A673 (cell line): ENCODE results near the gene BAIAP2. TPM values are rescaled to one million over a fixed set of nuclear protein-coding genes. Genes with fewer than 3 reads are reported as not detected.
"Not testable (repeated sequence)": the region's sequence is repeated elsewhere in the genome, so short reads cannot be mapped to it uniquely, and the experiment has no call there.

Experiments
- BruUV-seq: library from RNA; stranded (reverse); fragments of 400-500 nt; replicated peaks from 2 replicates; lab custom pipeline; 2021; lab: Mats Ljungman, UMichigan
- CTCF ChIA-PET: fragments of 300-600 bp; sonication (Branson Sonifier 250); formaldehyde crosslinking; loops from one replicate; lab custom pipeline; 2022; ENCODE audit warnings: antibody characterized with exemption; lab: Charles Lee
- POLR2A ChIA-PET: fragments of 300-600 bp; sonication (Branson Sonifier 250); formaldehyde crosslinking; loops from one replicate; lab custom pipeline; 2022; ENCODE audit warnings: antibody characterized with exemption; ENCODE audit not compliant: low non-redundant PET; lab: Charles Lee
- DNase-seq: peaks from one replicate; pipeline ENCODE4 v3.0.0-alpha.2; 2015; ENCODE audit warnings: low spot score
- H3K27ac ChIP-seq: fragments of 200-600 bp; sonication (generic); 2 replicates; pipeline ENCODE4 v1.5.1; 2016; ENCODE audit warnings: mixed run types, low read depth, mild to moderate bottlenecking, mixed read lengths, antibody characterized with exemption, low read length; ENCODE audit not compliant: poor library complexity, severe bottlenecking
- H3K27me3 ChIP-seq: fragments of 200-600 bp; sonication (generic); replicated peaks from 2 replicates; pipeline ENCODE4 v1.6.1; 2017; ENCODE audit warnings: mixed run types, low read depth, mild to moderate bottlenecking, mixed read lengths, antibody characterized with exemption, low read length; ENCODE audit not compliant: insufficient read depth, poor library complexity
- H3K36me3 ChIP-seq: fragments of 200-600 bp; sonication (generic); 2 replicates; pipeline ENCODE4 v1.6.1; 2016; ENCODE audit warnings: mixed run types, mild to moderate bottlenecking, mixed read lengths, antibody characterized with exemption, low read length; ENCODE audit not compliant: insufficient read depth, poor library complexity, severe bottlenecking
- H3K4me1 ChIP-seq: fragments of 200-600 bp; sonication (generic); 2 replicates; pipeline ENCODE4 v1.6.1; 2017; ENCODE audit warnings: mixed run types, mild to moderate bottlenecking, mixed read lengths, antibody characterized with exemption, low read length; ENCODE audit not compliant: insufficient read depth, poor library complexity, severe bottlenecking
- H3K4me3 ChIP-seq: fragments of 200-600 bp; sonication (generic); 2 replicates; pipeline ENCODE4 v1.5.1; 2016; ENCODE audit warnings: low read depth, mixed run types, mild to moderate bottlenecking, mixed read lengths, low read length; ENCODE audit not compliant: poor library complexity, severe bottlenecking
- H3K9me3 ChIP-seq: fragments of 200-600 bp; sonication (generic); 2 replicates; pipeline ENCODE4 v1.6.1; 2016; ENCODE audit warnings: mixed run types, low read depth, mild to moderate bottlenecking, mixed read lengths, antibody characterized with exemption, low read length; ENCODE audit not compliant: poor library complexity, severe bottlenecking
- EZH2 ChIP-seq: fragments of 200-600 bp; sonication (generic); IDR thresholded peaks from 2 replicates; pipeline ENCODE4 v1.6.1; 2017; ENCODE audit warnings: borderline replicate concordance, low read depth, mild to moderate bottlenecking, mixed read lengths, antibody characterized with exemption, low read length; ENCODE audit not compliant: poor library complexity, severe bottlenecking
- intact Hi-C: fragments of 100-400 bp; cut with micrococcal nuclease; formaldehyde crosslinking; loops from one replicate; pipeline ENCODE4 v1.10.0; 2022; ENCODE audit not compliant: unreplicated experiment
- total RNA-seq: library from RNA; stranded (reverse); gene quantifications from 2 replicates; pipeline ENCODE4 v1.2.3, GENCODE V29; 2021
- TF ChIP-seq, protein P1 (sequence below): fragments of 300-800, 200-600 bp; sonication (generic); conservative IDR thresholded peaks from 2 replicates; pipeline ENCODE4 v1.5.1; 2017; ENCODE audit warnings: low read depth, mild to moderate bottlenecking, antibody characterized with exemption, low read length, moderate library complexity, mixed read lengths

The BAIAP2 gene
- total RNA-seq, 1 experiment from 2014 or later = 51.6 TPM

DNA sequence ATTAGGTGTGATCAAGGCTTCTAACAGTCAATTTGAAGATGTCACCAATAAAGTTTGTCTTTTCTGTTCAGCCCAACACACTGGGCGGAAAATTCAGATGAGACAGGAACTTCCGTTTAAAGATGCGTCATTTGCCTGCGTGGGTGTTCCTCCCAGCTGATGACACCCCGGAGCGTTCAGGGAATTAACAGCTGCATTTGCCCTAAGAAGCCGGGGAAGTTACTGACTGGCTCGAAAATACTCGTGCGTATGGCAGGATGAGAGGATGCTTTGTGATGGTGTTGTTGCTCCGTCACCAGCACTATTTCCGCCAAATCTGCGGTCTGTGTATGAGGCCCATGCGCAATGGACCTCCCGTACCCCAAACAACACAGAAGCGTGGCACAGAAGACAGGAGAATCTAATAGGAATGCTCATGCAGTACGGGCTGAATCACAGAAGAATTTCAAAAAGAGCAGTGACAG is 118.4 kb downstream of the BAIAP2 start:
- ChIA-PET CTCF (no interaction called here), POLR2A (no interaction called here)
- peaks cover 11% of the 10 kb centered on the region for H3K4me1 ChIP-seq
- TF ChIP-seq, protein P1, sequence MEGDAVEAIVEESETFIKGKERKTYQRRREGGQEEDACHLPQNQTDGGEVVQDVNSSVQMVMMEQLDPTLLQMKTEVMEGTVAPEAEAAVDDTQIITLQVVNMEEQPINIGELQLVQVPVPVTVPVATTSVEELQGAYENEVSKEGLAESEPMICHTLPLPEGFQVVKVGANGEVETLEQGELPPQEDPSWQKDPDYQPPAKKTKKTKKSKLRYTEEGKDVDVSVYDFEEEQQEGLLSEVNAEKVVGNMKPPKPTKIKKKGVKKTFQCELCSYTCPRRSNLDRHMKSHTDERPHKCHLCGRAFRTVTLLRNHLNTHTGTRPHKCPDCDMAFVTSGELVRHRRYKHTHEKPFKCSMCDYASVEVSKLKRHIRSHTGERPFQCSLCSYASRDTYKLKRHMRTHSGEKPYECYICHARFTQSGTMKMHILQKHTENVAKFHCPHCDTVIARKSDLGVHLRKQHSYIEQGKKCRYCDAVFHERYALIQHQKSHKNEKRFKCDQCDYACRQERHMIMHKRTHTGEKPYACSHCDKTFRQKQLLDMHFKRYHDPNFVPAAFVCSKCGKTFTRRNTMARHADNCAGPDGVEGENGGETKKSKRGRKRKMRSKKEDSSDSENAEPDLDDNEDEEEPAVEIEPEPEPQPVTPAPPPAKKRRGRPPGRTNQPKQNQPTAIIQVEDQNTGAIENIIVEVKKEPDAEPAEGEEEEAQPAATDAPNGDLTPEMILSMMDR = no peak
- TF ChIP-seq EZH2 = no peak
- H3K4me3 ChIP-seq = no peak overlapping the region
- H3K9me3 ChIP-seq = no peaks in the 10 kb centered on the region
- no peaks in the 10 kb centered on the region for H3K36me3 ChIP-seq
- BruUV-seq = no TSS peak
- no peaks in the 10 kb centered on the region for H3K27me3 ChIP-seq
- intact Hi-C loops = no loop called here
- peak; percentile 94 for DNase-seq
- H3K27ac ChIP-seq = peak overlapping the region; percentile 54

DNA sequence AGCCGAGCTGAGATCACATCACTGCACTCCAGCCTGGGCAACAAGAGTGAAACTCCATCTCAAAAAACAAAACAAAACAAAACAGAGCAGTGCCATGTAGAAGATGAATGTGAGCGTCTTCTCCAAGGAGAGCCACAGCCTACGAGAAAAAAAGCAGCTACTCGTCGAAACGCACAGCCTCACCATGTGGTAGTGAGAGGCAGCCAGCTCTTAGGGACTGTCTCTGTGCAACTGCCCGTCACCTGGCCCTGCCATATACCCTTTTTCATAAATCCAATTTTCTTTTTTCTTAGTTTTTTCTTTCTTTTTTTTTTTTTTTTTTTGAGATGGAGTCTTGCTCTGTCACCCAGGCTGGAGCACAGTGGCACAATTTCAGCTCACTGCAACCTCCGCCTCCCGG is 119.1 kb downstream of the BAIAP2 start:
- Histone ChIP-seq H3K4me1 (peaks cover 11% of the 10 kb centered on the region), H3K27ac (peak overlapping the region; percentile 54)
- POLR2A ChIA-PET, CTCF ChIA-PET, H3K4me3 ChIP-seq, H3K36me3 ChIP-seq, DNase-seq, intact Hi-C loops, H3K27me3 ChIP-seq, H3K9me3 ChIP-seq, BruUV-seq: not testable (repeated sequence)

DNA sequence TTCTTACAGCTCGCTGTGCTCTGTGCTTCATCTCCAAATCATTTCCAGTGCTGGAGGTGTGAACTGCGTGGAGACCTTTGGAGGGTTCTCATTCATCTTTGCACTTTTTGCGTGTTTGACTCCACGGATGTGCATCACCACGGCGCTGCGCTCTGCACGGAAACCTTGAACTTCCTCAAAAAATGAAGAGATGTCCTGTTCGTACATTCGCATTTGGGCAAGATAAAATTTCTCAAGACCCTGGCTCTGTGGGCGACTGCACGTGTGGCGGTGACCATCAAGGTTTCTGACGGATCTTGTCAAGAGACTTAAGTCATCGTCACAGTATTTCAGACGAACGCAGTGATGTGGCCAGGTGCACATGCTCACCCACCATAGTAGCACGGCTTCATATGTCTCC is 120.0 kb downstream of the BAIAP2 start:
- H3K4me1 ChIP-seq = peaks cover 11% of the 10 kb centered on the region
- DNase-seq = no peak
- no peak for TF ChIP-seq EZH2
- TF ChIP-seq, protein P1 = no peak
- ChIA-PET POLR2A (no interaction called here), CTCF (no interaction called here)
- no peaks in the 10 kb centered on the region for H3K27me3 ChIP-seq
- H3K36me3 ChIP-seq = no peaks in the 10 kb centered on the region
- H3K27ac ChIP-seq = no peak overlapping the region
- H3K4me3 ChIP-seq = no peak overlapping the region
- BruUV-seq = no TSS peak
- intact Hi-C loops = no loop called here
- no peaks in the 10 kb centered on the region for H3K9me3 ChIP-seq
